SK-N-SH treated with all-trans-retinoic acid at 6 μM for 48 hours (cell line): ENCODE measurements around the gene SHCBP1L.
"Not testable (repeated sequence)": the region's sequence is repeated elsewhere in the genome, so short reads cannot be mapped to it uniquely, and the experiment has no call there.

Source experiments
- ESRRG ChIP-seq: fragments of 250-450 bp; sonication (Bioruptor Pico); IDR thresholded peaks from 2 replicates; pipeline ENCODE4 v1.6.1; 2021; ENCODE audit warnings: mild to moderate bottlenecking
- GLIS3 ChIP-seq: fragments of 250-450 bp; sonication (Bioruptor Pico); IDR thresholded peaks from 2 replicates; pipeline ENCODE4 v1.5.0; 2020; ENCODE audit warnings: mild to moderate bottlenecking, moderate library complexity
- ISL1 ChIP-seq: fragments of 250-450 bp; sonication (Bioruptor Pico); IDR thresholded peaks from 2 replicates; pipeline ENCODE4 v2.1.2; 2022; ENCODE audit warnings: mild to moderate bottlenecking, moderate library complexity
- OSR1 ChIP-seq: fragments of 250-450 bp; sonication (Bioruptor Pico); IDR thresholded peaks from 2 replicates; pipeline ENCODE4 v1.8.0; 2022; ENCODE audit warnings: moderate library complexity, mild to moderate bottlenecking, inconsistent platforms
- RARB ChIP-seq: fragments of 250-450 bp; sonication (Bioruptor Pico); IDR thresholded peaks from 2 replicates; pipeline ENCODE4 v1.8.0; 2021; ENCODE audit warnings: mild to moderate bottlenecking, moderate library complexity
- ZC3H10 ChIP-seq: fragments of 250-450 bp; sonication (Bioruptor Pico); IDR thresholded peaks from 2 replicates; pipeline ENCODE4 v1.5.1; 2021; ENCODE audit warnings: mild to moderate bottlenecking, moderate library complexity
- ZFP30 ChIP-seq: fragments of 450-650 bp; formaldehyde crosslinking; IDR thresholded peaks from 2 replicates; pipeline ENCODE4 v1.5.0; 2022; ENCODE audit warnings: mild to moderate bottlenecking, moderate library complexity
- ZNF565 ChIP-seq: fragments of 450-650 bp; formaldehyde crosslinking; conservative IDR thresholded peaks from 2 replicates; pipeline ENCODE4 v1.5.0; 2020; ENCODE audit warnings: low read depth, mild to moderate bottlenecking, moderate library complexity
- TF ChIP-seq, protein P1 (sequence below): fragments of 250-450 bp; sonication (Bioruptor Pico); IDR thresholded peaks from 2 replicates; pipeline ENCODE4 v1.5.1; 2021; ENCODE audit warnings: mild to moderate bottlenecking, moderate library complexity
- TF ChIP-seq, protein P2 (sequence below): fragments of 250-450 bp; sonication (Bioruptor Pico); IDR thresholded peaks from 2 replicates; pipeline ENCODE4 v1.5.1; 2020; ENCODE audit warnings: low read depth, mild to moderate bottlenecking, moderate library complexity
- TF ChIP-seq, protein P3 (sequence below): fragments of 250-450 bp; sonication (Bioruptor Pico); IDR thresholded peaks from 2 replicates; pipeline ENCODE4 v1.8.0; 2020; ENCODE audit warnings: mild to moderate bottlenecking, moderate library complexity, borderline replicate concordance
- TF ChIP-seq, protein P4 (sequence below): fragments of 250-450 bp; sonication (Bioruptor Pico); IDR thresholded peaks from 2 replicates; pipeline ENCODE4 v1.5.0; 2020; ENCODE audit warnings: mild to moderate bottlenecking, moderate library complexity

DNA sequence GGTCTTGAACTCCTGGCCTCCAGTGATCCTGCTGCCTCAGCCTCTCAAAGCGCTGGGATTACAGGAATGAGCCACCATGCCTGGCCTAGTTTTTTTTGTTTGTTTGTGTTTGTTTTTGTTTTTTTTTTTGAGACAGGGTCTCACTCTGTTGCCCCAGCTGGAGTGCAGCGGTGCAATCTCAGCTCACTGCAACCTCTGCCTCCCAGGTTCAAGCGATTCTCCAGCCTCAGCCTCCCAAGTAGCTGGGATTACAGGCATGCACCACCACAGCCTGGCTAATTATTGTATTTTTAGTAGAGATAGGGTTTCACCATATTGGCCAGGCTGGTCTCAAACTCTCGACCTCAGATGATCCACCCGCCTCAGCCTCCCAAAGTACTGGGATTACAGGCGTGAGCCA is 9.6 kb downstream of the SHCBP1L start:
- not testable (repeated sequence) for TF ChIP-seq ESRRG (CRISPR knock-in tag); ZFP30 (CRISPR knock-in tag); GLIS3 (CRISPR knock-in tag); ZC3H10 (CRISPR knock-in tag); RARB (CRISPR knock-in tag); OSR1 (CRISPR knock-in tag); ISL1 (CRISPR knock-in tag); ZNF565
- TF ChIP-seq, protein P1, sequence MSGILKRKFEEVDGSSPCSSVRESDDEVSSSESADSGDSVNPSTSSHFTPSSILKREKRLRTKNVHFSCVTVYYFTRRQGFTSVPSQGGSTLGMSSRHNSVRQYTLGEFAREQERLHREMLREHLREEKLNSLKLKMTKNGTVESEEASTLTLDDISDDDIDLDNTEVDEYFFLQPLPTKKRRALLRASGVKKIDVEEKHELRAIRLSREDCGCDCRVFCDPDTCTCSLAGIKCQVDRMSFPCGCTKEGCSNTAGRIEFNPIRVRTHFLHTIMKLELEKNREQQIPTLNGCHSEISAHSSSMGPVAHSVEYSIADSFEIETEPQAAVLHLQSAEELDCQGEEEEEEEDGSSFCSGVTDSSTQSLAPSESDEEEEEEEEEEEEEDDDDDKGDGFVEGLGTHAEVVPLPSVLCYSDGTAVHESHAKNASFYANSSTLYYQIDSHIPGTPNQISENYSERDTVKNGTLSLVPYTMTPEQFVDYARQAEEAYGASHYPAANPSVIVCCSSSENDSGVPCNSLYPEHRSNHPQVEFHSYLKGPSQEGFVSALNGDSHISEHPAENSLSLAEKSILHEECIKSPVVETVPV (CRISPR knock-in tag) = not testable (repeated sequence)
- TF ChIP-seq, protein P2, sequence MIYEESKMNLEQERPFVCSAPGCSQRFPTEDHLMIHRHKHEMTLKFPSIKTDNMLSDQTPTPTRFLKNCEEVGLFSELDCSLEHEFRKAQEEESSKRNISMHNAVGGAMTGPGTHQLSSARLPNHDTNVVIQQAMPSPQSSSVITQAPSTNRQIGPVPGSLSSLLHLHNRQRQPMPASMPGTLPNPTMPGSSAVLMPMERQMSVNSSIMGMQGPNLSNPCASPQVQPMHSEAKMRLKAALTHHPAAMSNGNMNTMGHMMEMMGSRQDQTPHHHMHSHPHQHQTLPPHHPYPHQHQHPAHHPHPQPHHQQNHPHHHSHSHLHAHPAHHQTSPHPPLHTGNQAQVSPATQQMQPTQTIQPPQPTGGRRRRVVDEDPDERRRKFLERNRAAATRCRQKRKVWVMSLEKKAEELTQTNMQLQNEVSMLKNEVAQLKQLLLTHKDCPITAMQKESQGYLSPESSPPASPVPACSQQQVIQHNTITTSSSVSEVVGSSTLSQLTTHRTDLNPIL (CRISPR knock-in tag) = not testable (repeated sequence)
- TF ChIP-seq, protein P3, sequence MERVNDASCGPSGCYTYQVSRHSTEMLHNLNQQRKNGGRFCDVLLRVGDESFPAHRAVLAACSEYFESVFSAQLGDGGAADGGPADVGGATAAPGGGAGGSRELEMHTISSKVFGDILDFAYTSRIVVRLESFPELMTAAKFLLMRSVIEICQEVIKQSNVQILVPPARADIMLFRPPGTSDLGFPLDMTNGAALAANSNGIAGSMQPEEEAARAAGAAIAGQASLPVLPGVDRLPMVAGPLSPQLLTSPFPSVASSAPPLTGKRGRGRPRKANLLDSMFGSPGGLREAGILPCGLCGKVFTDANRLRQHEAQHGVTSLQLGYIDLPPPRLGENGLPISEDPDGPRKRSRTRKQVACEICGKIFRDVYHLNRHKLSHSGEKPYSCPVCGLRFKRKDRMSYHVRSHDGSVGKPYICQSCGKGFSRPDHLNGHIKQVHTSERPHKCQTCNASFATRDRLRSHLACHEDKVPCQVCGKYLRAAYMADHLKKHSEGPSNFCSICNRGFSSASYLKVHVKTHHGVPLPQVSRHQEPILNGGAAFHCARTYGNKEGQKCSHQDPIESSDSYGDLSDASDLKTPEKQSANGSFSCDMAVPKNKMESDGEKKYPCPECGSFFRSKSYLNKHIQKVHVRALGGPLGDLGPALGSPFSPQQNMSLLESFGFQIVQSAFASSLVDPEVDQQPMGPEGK = not testable (repeated sequence)
- TF ChIP-seq, protein P4, sequence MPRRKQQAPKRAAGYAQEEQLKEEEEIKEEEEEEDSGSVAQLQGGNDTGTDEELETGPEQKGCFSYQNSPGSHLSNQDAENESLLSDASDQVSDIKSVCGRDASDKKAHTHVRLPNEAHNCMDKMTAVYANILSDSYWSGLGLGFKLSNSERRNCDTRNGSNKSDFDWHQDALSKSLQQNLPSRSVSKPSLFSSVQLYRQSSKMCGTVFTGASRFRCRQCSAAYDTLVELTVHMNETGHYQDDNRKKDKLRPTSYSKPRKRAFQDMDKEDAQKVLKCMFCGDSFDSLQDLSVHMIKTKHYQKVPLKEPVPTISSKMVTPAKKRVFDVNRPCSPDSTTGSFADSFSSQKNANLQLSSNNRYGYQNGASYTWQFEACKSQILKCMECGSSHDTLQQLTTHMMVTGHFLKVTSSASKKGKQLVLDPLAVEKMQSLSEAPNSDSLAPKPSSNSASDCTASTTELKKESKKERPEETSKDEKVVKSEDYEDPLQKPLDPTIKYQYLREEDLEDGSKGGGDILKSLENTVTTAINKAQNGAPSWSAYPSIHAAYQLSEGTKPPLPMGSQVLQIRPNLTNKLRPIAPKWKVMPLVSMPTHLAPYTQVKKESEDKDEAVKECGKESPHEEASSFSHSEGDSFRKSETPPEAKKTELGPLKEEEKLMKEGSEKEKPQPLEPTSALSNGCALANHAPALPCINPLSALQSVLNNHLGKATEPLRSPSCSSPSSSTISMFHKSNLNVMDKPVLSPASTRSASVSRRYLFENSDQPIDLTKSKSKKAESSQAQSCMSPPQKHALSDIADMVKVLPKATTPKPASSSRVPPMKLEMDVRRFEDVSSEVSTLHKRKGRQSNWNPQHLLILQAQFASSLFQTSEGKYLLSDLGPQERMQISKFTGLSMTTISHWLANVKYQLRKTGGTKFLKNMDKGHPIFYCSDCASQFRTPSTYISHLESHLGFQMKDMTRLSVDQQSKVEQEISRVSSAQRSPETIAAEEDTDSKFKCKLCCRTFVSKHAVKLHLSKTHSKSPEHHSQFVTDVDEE (CRISPR knock-in tag) = not testable (repeated sequence)
